GM12875 (cell line): ENCODE measurements around the gene LY6G5C.

Experiments
- H3K4me3 ChIP-seq: one replicate; pipeline ENCODE4 v1.5.1; 2011; ENCODE audit warnings: low read depth, low read length, control low read depth
- TF ChIP-seq, protein P1 (sequence below): IDR thresholded peaks from 2 replicates; pipeline ENCODE4 v1.5.1; 2011; ENCODE audit warnings: low read depth, mild to moderate bottlenecking, control low read depth, inconsistent platforms, low read length, moderate library complexity, borderline replicate concordance; ENCODE audit not compliant: insufficient read depth

Gene LY6G5C

GRCh38 chr6:31693535-31693934 is 12.7 kb upstream of the LY6G5C start:
- no peak overlapping the region for H3K4me3 ChIP-seq
- TF ChIP-seq, protein P1, sequence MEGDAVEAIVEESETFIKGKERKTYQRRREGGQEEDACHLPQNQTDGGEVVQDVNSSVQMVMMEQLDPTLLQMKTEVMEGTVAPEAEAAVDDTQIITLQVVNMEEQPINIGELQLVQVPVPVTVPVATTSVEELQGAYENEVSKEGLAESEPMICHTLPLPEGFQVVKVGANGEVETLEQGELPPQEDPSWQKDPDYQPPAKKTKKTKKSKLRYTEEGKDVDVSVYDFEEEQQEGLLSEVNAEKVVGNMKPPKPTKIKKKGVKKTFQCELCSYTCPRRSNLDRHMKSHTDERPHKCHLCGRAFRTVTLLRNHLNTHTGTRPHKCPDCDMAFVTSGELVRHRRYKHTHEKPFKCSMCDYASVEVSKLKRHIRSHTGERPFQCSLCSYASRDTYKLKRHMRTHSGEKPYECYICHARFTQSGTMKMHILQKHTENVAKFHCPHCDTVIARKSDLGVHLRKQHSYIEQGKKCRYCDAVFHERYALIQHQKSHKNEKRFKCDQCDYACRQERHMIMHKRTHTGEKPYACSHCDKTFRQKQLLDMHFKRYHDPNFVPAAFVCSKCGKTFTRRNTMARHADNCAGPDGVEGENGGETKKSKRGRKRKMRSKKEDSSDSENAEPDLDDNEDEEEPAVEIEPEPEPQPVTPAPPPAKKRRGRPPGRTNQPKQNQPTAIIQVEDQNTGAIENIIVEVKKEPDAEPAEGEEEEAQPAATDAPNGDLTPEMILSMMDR, result no peak

GRCh38 chr6:31692886-31693285 is 12.0 kb upstream of the LY6G5C start:
- H3K4me3 ChIP-seq, result no peak overlapping the region
- TF ChIP-seq, protein P1, result no peak

DNA sequence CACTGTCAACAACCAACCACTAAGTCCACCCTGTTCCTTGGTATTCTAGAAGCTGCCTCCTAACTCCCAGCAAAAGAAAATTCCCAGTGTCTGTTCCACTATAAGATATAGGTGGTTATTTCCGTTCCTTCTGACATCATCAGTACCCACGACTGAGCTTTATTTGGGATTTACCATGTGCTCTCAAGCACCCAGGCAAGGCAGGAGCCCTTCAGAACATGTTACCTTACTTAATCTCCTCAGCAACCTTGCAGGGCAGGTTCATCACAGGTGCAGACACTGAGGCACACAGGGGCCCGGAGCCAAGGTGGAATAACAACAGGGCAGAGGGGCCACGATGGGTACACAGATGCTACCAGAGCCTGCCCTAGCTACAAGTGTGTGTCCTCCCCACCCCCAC is 11.5 kb upstream of the LY6G5C start:
- TF ChIP-seq, protein P1, result no peak
- H3K4me3 ChIP-seq, result no peak overlapping the region

DNA sequence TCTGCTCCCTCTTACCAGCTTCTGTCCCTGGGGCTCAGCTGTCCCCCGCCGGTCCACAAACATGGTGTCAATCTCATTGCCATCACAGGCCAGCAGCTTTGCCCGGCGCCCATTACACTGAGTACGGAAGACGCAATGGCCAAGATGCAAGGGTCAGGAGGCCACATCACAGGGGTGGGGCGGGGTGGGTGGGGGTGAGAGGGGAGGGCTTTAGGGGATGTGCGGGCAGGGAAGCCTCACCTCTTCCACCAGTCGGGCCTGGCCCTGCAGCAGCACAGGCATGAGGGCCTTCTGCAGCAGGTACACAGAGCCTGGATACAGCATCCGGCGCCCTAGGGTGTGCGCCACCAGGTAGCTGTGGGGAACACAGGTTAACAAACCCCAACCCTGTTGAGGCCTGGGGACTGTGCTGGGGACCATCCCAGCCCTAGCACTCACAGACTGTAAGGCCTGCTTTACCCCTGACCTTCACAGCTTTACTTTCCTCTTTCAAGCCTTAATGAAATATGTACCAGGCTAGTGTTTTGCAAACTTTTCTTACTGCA is 10.8 kb upstream of the LY6G5C start:
- no peak overlapping the region for H3K4me3 ChIP-seq
- TF ChIP-seq, protein P1, result no peak

GRCh38 chr6:31691078-31691463 is 10.2 kb upstream of the LY6G5C start:
- no peak overlapping the region for H3K4me3 ChIP-seq
- TF ChIP-seq, protein P1, result no peak

- TF ChIP-seq, protein P1, result no peak
- H3K4me3 ChIP-seq, result no peak overlapping the region
Measured at GRCh38 chr6:31690231-31691077, 9.6 kb upstream of the LY6G5C start.

DNA sequence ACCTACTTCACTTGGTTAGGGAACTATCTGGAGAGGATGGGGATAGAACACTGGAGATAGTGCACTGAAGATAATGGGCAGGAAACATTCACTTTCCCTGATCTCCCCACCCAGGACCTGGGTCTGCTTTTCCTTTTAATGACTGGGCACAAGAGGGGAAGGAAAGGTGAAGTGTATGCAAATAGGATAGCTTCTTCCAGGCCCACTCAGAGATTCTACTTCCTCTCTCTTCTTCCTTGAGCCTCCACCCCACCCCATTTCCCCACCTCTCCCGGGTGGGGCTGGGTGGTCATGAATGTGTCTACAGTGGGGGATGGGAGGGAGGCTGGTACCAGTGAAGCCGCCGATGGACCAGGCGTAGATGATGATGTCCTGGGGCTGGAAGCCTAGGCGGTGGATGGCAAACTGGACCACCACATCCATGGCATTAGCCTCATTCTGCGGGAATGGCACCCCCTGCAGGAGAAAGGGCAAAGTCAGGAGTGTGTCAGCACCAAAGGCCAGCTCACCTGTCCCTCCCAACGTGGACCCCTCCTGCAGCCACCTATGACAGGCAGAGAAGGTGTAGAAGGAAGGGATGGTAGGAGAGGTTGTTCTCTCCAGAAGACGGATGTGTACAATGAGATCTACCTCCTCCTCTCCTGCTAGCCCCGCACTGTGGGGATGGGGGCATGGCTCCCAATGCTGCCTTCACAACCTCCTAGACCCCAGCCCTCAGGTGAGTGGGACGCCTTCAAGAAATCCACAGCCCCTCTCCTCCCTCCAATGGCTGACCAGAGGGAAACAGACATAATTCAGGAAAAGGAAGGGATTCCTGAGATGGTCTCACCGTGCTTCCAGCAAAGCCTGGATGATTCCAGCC is 8.6 kb upstream of the LY6G5C start:
- no peak overlapping the region for H3K4me3 ChIP-seq
- TF ChIP-seq, protein P1, result peak; percentile 49; the same call in 1 of the 2 replicates
